ENCODE results near the gene GABRA5. TPM values are rescaled to one million over a fixed set of nuclear protein-coding genes. Genes with fewer than 3 reads are reported as not detected.

GABRA5 gene
- total and polyA plus RNA-seq, 10 of the 15 experiments (the other 5 are each of a cell fraction or from before 2014, with no cell fraction given) = 0.10 TPM; not detected in 9

DNA sequence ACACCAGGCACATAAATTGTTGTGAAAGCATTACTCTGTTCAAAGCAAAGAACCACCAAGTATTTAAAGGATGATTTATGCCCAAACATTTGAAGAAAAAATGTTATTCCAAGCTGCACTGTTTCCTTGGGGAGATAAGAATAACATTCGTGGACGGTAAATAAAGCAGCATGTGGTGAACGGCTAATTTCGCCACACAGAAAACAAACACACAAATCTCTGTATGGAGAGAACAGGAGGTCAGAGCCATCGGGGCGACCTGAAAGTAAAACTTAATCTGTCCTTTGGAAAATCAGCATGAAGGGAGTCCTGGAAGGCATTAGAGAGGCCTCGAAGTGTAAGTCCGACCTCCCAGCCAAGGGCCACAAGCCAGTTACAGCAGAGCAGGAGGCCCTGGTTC is 77.0 kb downstream of the GABRA5 start:
- POLR2A ChIA-PET = no interaction called here
- SMC1A ChIA-PET (ENCODE audit: uncharacterized antibody, unreplicated experiment) = no interaction called here
- Histone ChIP-seq H3K4me2 (ENCODE audit: control insufficient read depth, insufficient read depth) (no peak overlapping the region), H4K20me1 (ENCODE audit: control insufficient read depth, insufficient read depth) (no peaks in the 10 kb centered on the region), H3K36me3 (ENCODE audit: control insufficient read depth in 2 of 2, insufficient read depth in 2 of 2, low read length in 1 of 2) (no peaks in the 10 kb centered on the region), H3K4me3 (no peak overlapping the region), H3K9me3 (replicated peaks; ENCODE audit: control insufficient read depth, insufficient read depth, low read length) (no peaks in the 10 kb centered on the region; the same call in 2 of the 3 replicates), H3K9ac (ENCODE audit: control insufficient read depth, insufficient read depth, low read length) (no peak overlapping the region), H3K79me2 (ENCODE audit: control insufficient read depth, insufficient read depth, low read length) (no peaks in the 10 kb centered on the region), H3K27me3 (replicated peaks in 1 of 2; ENCODE audit: control insufficient read depth in 2 of 2, insufficient read depth in 2 of 2, low read length in 1 of 2) (no peaks in the 10 kb centered on the region), H2AFZ (ENCODE audit: control insufficient read depth, low read depth, low read length) (no peak overlapping the region), H3K4me1 (ENCODE audit: control insufficient read depth, insufficient read depth, low read length) (no peaks in the 10 kb centered on the region), H3K27ac (ENCODE audit: control insufficient read depth, insufficient read depth) (no peak overlapping the region)
- intact Hi-C loops (cut with micrococcal nuclease; ENCODE audit: unreplicated experiment) (no loop called here), in situ Hi-C loops (cut with MboI) (no loop called here)
- 29% methylated on average over 8 of the region's 8 CpGs for WGBS (ENCODE audit: insufficient coverage, insufficient replicate concordance, low lambda C conversion rate, missing lambda C conversion rate)
- BruUV-seq (replicated peaks) = no TSS peak
- no peak for FAIRE-seq
- no peak for DNase-seq (ENCODE audit: low read depth, low spot score)
- RAD21 ChIA-PET (ENCODE audit: unreplicated experiment) = no interaction called here
- CTCF ChIA-PET = no interaction called here
- ATAC-seq = no peak
- no peak for TF ChIP-seq TCF7 (IDR thresholded peaks at IDR 0.05; ENCODE audit: borderline replicate concordance)
- TF ChIP-seq GABPA (IDR thresholded peaks at IDR 0.05; ENCODE audit: low read depth) = no peak
- no peak for TF ChIP-seq ZNF622 (IDR thresholded peaks at IDR 0.05)
- TF ChIP-seq HDGF (IDR thresholded peaks at IDR 0.05) = no peak
- no peak for TF ChIP-seq NBN (IDR thresholded peaks at IDR 0.05)
- no peak for TF ChIP-seq NFYB (IDR thresholded peaks at IDR 0.05; ENCODE audit: insufficient read depth, low read depth, low read length)
- TF ChIP-seq, protein P1, sequence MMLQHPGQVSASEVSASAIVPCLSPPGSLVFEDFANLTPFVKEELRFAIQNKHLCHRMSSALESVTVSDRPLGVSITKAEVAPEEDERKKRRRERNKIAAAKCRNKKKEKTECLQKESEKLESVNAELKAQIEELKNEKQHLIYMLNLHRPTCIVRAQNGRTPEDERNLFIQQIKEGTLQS (IDR thresholded peaks at IDR 0.05; ENCODE audit: borderline replicate concordance, extremely low read depth, low read depth, low read length) = no peak
- TF ChIP-seq BMI1 (IDR thresholded peaks at IDR 0.05; ENCODE audit: borderline replicate concordance) = no peak
- TF ChIP-seq JUND (IDR thresholded peaks at IDR 0.05; ENCODE audit: low read depth, low read length) = no peak
- TF ChIP-seq NFYA (IDR thresholded peaks at IDR 0.05; ENCODE audit: borderline replicate concordance, low read depth, low read length) = no peak
- TF ChIP-seq RCOR1 (conservative IDR thresholded peaks at IDR 0.05; ENCODE audit: low read depth, low read length) = no peak
- TF ChIP-seq, protein P2, sequence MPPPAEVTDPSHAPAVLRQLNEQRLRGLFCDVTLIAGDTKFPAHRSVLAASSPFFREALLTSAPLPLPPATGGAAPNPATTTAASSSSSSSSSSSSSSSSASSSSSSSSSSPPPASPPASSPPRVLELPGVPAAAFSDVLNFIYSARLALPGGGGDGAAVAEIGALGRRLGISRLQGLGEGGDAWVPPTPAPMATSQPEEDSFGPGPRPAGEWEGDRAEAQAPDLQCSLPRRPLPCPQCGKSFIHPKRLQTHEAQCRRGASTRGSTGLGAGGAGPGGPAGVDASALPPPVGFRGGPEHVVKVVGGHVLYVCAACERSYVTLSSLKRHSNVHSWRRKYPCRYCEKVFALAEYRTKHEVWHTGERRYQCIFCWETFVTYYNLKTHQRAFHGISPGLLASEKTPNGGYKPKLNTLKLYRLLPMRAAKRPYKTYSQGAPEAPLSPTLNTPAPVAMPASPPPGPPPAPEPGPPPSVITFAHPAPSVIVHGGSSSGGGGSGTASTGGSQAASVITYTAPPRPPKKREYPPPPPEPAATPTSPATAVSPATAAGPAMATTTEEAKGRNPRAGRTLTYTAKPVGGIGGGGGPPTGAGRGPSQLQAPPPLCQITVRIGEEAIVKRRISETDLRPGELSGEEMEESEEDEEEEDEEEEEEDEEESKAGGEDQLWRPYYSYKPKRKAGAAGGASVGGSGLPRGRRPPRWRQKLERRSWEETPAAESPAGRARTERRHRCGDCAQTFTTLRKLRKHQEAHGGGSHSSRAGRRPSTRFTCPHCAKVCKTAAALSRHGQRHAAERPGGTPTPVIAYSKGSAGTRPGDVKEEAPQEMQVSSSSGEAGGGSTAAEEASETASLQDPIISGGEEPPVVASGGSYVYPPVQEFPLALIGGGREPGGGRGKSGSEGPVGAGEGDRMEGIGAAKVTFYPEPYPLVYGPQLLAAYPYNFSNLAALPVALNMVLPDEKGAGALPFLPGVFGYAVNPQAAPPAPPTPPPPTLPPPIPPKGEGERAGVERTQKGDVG (CRISPR knock-in tag; IDR thresholded peaks at IDR 0.05) = no peak
- TF ChIP-seq ASH2L (IDR thresholded peaks at IDR 0.05; ENCODE audit: borderline replicate concordance, low read depth) = no peak
- TF ChIP-seq, protein P3, sequence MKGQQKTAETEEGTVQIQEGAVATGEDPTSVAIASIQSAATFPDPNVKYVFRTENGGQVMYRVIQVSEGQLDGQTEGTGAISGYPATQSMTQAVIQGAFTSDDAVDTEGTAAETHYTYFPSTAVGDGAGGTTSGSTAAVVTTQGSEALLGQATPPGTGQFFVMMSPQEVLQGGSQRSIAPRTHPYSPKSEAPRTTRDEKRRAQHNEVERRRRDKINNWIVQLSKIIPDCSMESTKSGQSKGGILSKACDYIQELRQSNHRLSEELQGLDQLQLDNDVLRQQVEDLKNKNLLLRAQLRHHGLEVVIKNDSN (IDR thresholded peaks at IDR 0.05; ENCODE audit: borderline replicate concordance, extremely low read length, insufficient read depth, low read depth, low read length) = no peak
- TF ChIP-seq, protein P4, sequence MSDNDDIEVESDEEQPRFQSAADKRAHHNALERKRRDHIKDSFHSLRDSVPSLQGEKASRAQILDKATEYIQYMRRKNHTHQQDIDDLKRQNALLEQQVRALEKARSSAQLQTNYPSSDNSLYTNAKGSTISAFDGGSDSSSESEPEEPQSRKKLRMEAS (IDR thresholded peaks at IDR 0.05; ENCODE audit: low read depth, low read length) = no peak
- TF ChIP-seq ZNF24 (IDR thresholded peaks at IDR 0.05) = no peak
- no peak for TF ChIP-seq MYB (IDR thresholded peaks at IDR 0.05; ENCODE audit: borderline replicate concordance, low read depth, low read length)
- TF ChIP-seq, protein P5, sequence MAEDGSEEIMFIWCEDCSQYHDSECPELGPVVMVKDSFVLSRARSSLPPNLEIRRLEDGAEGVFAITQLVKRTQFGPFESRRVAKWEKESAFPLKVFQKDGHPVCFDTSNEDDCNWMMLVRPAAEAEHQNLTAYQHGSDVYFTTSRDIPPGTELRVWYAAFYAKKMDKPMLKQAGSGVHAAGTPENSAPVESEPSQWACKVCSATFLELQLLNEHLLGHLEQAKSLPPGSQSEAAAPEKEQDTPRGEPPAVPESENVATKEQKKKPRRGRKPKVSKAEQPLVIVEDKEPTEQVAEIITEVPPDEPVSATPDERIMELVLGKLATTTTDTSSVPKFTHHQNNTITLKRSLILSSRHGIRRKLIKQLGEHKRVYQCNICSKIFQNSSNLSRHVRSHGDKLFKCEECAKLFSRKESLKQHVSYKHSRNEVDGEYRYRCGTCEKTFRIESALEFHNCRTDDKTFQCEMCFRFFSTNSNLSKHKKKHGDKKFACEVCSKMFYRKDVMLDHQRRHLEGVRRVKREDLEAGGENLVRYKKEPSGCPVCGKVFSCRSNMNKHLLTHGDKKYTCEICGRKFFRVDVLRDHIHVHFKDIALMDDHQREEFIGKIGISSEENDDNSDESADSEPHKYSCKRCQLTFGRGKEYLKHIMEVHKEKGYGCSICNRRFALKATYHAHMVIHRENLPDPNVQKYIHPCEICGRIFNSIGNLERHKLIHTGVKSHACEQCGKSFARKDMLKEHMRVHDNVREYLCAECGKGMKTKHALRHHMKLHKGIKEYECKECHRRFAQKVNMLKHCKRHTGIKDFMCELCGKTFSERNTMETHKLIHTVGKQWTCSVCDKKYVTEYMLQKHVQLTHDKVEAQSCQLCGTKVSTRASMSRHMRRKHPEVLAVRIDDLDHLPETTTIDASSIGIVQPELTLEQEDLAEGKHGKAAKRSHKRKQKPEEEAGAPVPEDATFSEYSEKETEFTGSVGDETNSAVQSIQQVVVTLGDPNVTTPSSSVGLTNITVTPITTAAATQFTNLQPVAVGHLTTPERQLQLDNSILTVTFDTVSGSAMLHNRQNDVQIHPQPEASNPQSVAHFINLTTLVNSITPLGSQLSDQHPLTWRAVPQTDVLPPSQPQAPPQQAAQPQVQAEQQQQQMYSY (CRISPR knock-in tag; IDR thresholded peaks at IDR 0.05) = no peak

All from GM12878 (cell line).